Thoracic aorta (tissue), 2 donors: Measurements from ENCODE around the gene CADM2. TPM values are rescaled to one million over a fixed set of nuclear protein-coding genes. Genes with fewer than 3 reads are reported as not detected.

Experiments
- ATAC-seq: fragments of 150-250 bp; one replicate; pipeline ENCODE4 v1.8.0; 2017; ENCODE audit warnings: low read depth; ENCODE audit not compliant: insufficient number of reproducible peaks, low FRiP score
- DNase-seq: peaks from one replicate; pipeline ENCODE4 v3.0.0-alpha.2; 2020; ENCODE audit warnings: low spot score
- H3K27ac ChIP-seq, 2 donors: fragments of 200-600 bp; sonication (generic); 1 replicate in 1 of 2; 2 replicates in 1 of 2; pipeline ENCODE4 v1.5.1; 2016; ENCODE audit warnings: mild to moderate bottlenecking in 2 of 2, moderate library complexity in 2 of 2
- H3K27me3 ChIP-seq: fragments of 200-600 bp; sonication (generic); replicated peaks from 2 replicates; pipeline ENCODE4 v1.6.0; 2016; ENCODE audit warnings: mild to moderate bottlenecking; ENCODE audit not compliant: insufficient read depth
- H3K36me3 ChIP-seq: fragments of 200-600 bp; sonication (generic); one replicate; pipeline ENCODE4 v1.5.1; 2016
- H3K4me1 ChIP-seq, 2 donors: fragments of 200-600 bp; sonication (generic); 1 replicate in 1 of 2; 2 replicates in 1 of 2; pipeline versions ENCODE4 v1.5.1 to v1.6.0; 2016; ENCODE audit warnings: low read depth in 2 of 2, mild to moderate bottlenecking in 1 of 2; ENCODE audit not compliant: control insufficient read depth in 1 of 2
- H3K4me3 ChIP-seq: fragments of 200-600 bp; sonication (generic); 2 replicates; pipeline ENCODE4 v1.5.1; 2016; ENCODE audit warnings: mild to moderate bottlenecking
- H3K9me3 ChIP-seq: fragments of 200-600 bp; sonication (generic); 2 replicates; pipeline ENCODE4 v1.5.1; 2016
- CTCF ChIP-seq: fragments of 200-600 bp; sonication (generic); IDR thresholded peaks from one replicate; pipeline ENCODE4 v1.5.1; 2019; ENCODE audit warnings: antibody characterized with exemption
- total RNA-seq, 2 donors: library from RNA; depleted of rRNA; stranded (reverse); fragments of >200 nt; gene quantifications; one replicate each; pipeline versions ENCODE4 v1.1.0 to v1.2.3, GENCODE V29; 2016

The CADM2 gene
- total RNA-seq, 2 donors from 2014 or later, result 1.8 TPM; not detected in 1

- Histone ChIP-seq H3K4me3 (no peak overlapping the region), H3K27me3 (no peaks in the 10 kb centered on the region), H3K27ac (no peak overlapping the region), H3K9me3 (no peaks in the 10 kb centered on the region), H3K36me3 (no peaks in the 10 kb centered on the region), H3K4me1 (no peaks in the 10 kb centered on the region)
- no peak for DNase-seq
- TF ChIP-seq CTCF, result no peak
- ATAC-seq, result no peak
These were observed 916.8 kb downstream of the CADM2 start for GRCh38 chr3:85875589-85875988.

GRCh38 chr3:85877631-85878030, 918.8 kb downstream of the CADM2 start:
- Histone ChIP-seq H3K36me3 (no peaks in the 10 kb centered on the region), H3K27ac (no peak overlapping the region), H3K9me3 (no peaks in the 10 kb centered on the region), H3K4me1 (no peaks in the 10 kb centered on the region), H3K27me3 (no peaks in the 10 kb centered on the region), H3K4me3 (no peak overlapping the region)
- no peak for ATAC-seq
- no peak for DNase-seq
- no peak for TF ChIP-seq CTCF

- ATAC-seq (no peak), DNase-seq (no peak)
- TF ChIP-seq CTCF, result no peak
- Histone ChIP-seq H3K4me1 (no peaks in the 10 kb centered on the region), H3K4me3 (no peak overlapping the region), H3K9me3 (no peaks in the 10 kb centered on the region), H3K36me3 (no peaks in the 10 kb centered on the region), H3K27me3 (no peaks in the 10 kb centered on the region), H3K27ac (no peak overlapping the region)
These were observed 923.1 kb downstream of the CADM2 start for GRCh38 chr3:85881833-85882393.

GRCh38 chr3:85890043-85890555, 931.3 kb downstream of the CADM2 start:
- Histone ChIP-seq H3K27me3 (no peaks in the 10 kb centered on the region), H3K4me3 (no peak overlapping the region), H3K36me3 (no peaks in the 10 kb centered on the region), H3K4me1 (no peaks in the 10 kb centered on the region), H3K9me3 (no peaks in the 10 kb centered on the region), H3K27ac (no peak overlapping the region)
- DNase-seq (no peak), ATAC-seq (no peak)
- no peak for TF ChIP-seq CTCF

- DNase-seq (no peak), ATAC-seq (no peak)
- H3K36me3 ChIP-seq, result no peaks in the 10 kb centered on the region
- no peak overlapping the region for H3K4me3 ChIP-seq
- H3K4me1 ChIP-seq, result no peaks in the 10 kb centered on the region
- H3K27ac ChIP-seq, result no peak overlapping the region
- H3K9me3 ChIP-seq, result no peaks in the 10 kb centered on the region
- TF ChIP-seq CTCF, result no peak
- no peaks in the 10 kb centered on the region for H3K27me3 ChIP-seq
These were observed 944.6 kb downstream of the CADM2 start for GRCh38 chr3:85903434-85903833.
